Trophoblast cell (in vitro differentiated cells and primary cell): ENCODE measurements around the gene TSPAN1.

ENCODE experiments used
- DNase-seq, 2 donors: peaks; one replicate each; pipeline ENCODE4 v3.0.0-alpha.2; 2016
- H2AFZ ChIP-seq: 2 replicates; pipeline ENCODE4 v1.6.1; 2013; ENCODE audit warnings: low read length, moderate library complexity, mild to moderate bottlenecking; ENCODE audit not compliant: insufficient read depth, poor library complexity
- H2AK5ac ChIP-seq: 2 replicates; pipeline ENCODE4 v1.6.1; 2013; ENCODE audit warnings: mild to moderate bottlenecking, low read length
- H2BK120ac ChIP-seq: 2 replicates; pipeline ENCODE4 v1.6.1; 2013; ENCODE audit warnings: low read length, mild to moderate bottlenecking, moderate library complexity; ENCODE audit not compliant: insufficient read depth, poor library complexity
- H2BK12ac ChIP-seq: 2 replicates; pipeline ENCODE4 v1.6.1; 2013; ENCODE audit warnings: mild to moderate bottlenecking, low read length, moderate library complexity
- H2BK5ac ChIP-seq: 2 replicates; pipeline ENCODE4 v1.6.1; 2013; ENCODE audit warnings: low read length, low read depth, moderate library complexity, mild to moderate bottlenecking; ENCODE audit not compliant: poor library complexity
- H3K14ac ChIP-seq: 2 replicates; pipeline ENCODE4 v1.6.1; 2013; ENCODE audit warnings: mild to moderate bottlenecking, low read length
- H3K18ac ChIP-seq: 2 replicates; pipeline ENCODE4 v1.6.1; 2013; ENCODE audit warnings: mild to moderate bottlenecking, low read length
- H3K23ac ChIP-seq: 2 replicates; pipeline ENCODE4 v1.6.1; 2013; ENCODE audit warnings: low read length
- H3K27ac ChIP-seq: 2 replicates; pipeline ENCODE4 v1.5.1; 2013; ENCODE audit warnings: low read depth, mild to moderate bottlenecking, inconsistent platforms, low read length, moderate library complexity
- H3K27me3 ChIP-seq: 2 replicates; pipeline ENCODE4 v1.6.1; 2013; ENCODE audit warnings: inconsistent platforms, mild to moderate bottlenecking, low read length, moderate library complexity; ENCODE audit not compliant: insufficient read depth
- H3K36me3 ChIP-seq, 2 experiments: 1 replicate in 1 of 2; 2 replicates in 1 of 2; pipeline ENCODE4 v1.6.1; 2013; ENCODE audit warnings: low read length in 2 of 2, mild to moderate bottlenecking in 2 of 2, moderate library complexity in 1 of 2; ENCODE audit not compliant: insufficient read depth in 2 of 2, control insufficient read depth in 1 of 2
- H3K4ac ChIP-seq: 2 replicates; pipeline ENCODE4 v1.6.1; 2013; ENCODE audit warnings: low read depth, mild to moderate bottlenecking, low read length, moderate library complexity
- H3K4me1 ChIP-seq, 2 experiments: 1 replicate in 1 of 2; 2 replicates in 1 of 2; pipeline ENCODE4 v1.6.1; 2013; ENCODE audit warnings: low read length in 2 of 2, mild to moderate bottlenecking in 2 of 2, moderate library complexity in 1 of 2; ENCODE audit not compliant: insufficient read depth in 2 of 2, control insufficient read depth in 1 of 2
- H3K4me2 ChIP-seq: 2 replicates; pipeline ENCODE4 v1.6.1; 2013; ENCODE audit warnings: inconsistent platforms, mild to moderate bottlenecking, low read length, moderate library complexity
- H3K4me3 ChIP-seq: 2 replicates; pipeline ENCODE4 v1.5.1; 2013; ENCODE audit warnings: mild to moderate bottlenecking, low read depth, low read length, inconsistent platforms
- H3K79me1 ChIP-seq: one replicate; pipeline ENCODE4 v1.6.1; 2013; ENCODE audit warnings: low read length
- H3K79me2 ChIP-seq: 2 replicates; pipeline ENCODE4 v1.6.1; 2013; ENCODE audit warnings: low read length, mild to moderate bottlenecking; ENCODE audit not compliant: control insufficient read depth, insufficient read depth, poor library complexity
- H3K9ac ChIP-seq: 2 replicates; pipeline ENCODE4 v1.6.1; 2013; ENCODE audit warnings: mild to moderate bottlenecking, low read length
- H3K9me3 ChIP-seq: 2 replicates; pipeline ENCODE4 v1.6.1; 2013; ENCODE audit warnings: low read depth, mild to moderate bottlenecking, control low read depth, inconsistent platforms, low read length; ENCODE audit not compliant: insufficient read depth
- H4K12ac ChIP-seq: 2 replicates; pipeline ENCODE4 v1.6.1; 2013; ENCODE audit warnings: low read depth, mild to moderate bottlenecking, low read length, moderate library complexity
- H4K8ac ChIP-seq: 2 replicates; pipeline ENCODE4 v1.6.1; 2013; ENCODE audit warnings: low read depth, mild to moderate bottlenecking, low read length, moderate library complexity
- H4K91ac ChIP-seq: one replicate; pipeline ENCODE4 v1.6.1; 2013; ENCODE audit warnings: low read depth, mild to moderate bottlenecking, low read length, moderate library complexity
- WGBS: extraction: QIAGEN DNeasy Blood & Tissue Kit; methylation state at CpG from one replicate; pipeline ENCODE4 v1.1.7; 2013; ENCODE audit warnings: missing lambda C conversion rate; ENCODE audit not compliant: insufficient read length, insufficient coverage; ENCODE audit errors: extremely low coverage; 5-methylcytosine and 5-hydroxymethylcytosine counted together

TSPAN1 gene

DNA sequence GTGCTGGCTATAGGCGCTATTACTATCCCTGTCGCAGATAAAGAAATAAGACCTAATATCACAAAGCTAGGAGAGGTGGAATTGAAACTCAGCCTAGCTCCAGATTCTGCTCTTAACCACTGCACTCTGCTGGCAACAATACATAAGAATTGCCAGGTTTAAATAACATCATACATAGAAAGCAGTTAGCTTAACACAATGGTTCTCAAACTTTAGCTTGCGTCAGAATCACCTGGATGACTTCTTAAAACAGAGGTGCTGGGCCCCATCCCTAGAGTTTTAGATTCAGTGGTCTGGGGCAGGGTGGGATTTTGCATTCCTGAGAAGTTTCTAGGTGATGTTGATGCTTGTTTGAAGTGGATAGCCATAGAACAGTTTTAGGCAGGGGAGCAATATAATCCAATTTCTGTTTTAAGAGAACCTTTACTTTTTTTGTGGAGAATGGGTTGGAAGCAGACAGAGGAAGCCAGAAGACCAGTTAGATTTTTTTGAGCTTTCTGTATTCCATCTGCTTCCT is 24.4 kb downstream of the TSPAN1 start:
- no CpG with 5 or more reads among the region's 3 CpGs for WGBS
- H2BK12ac ChIP-seq, result no peak overlapping the region

GRCh38 chr1:46203738-46204405 is 29.0 kb downstream of the TSPAN1 start:
- Histone ChIP-seq H3K9ac (peak overlapping the region; percentile 75), H2BK5ac (no peak overlapping the region), H2AFZ (peak overlapping the region; percentile 91), H3K4me2 (peak overlapping the region; percentile 98), H3K79me1 (peaks cover 4% of the 10 kb centered on the region), H4K91ac (peak overlapping the region; percentile 74), H3K27ac (no peak overlapping the region), H3K9me3 (no peaks in the 10 kb centered on the region), H3K79me2 (peaks cover 3% of the 10 kb centered on the region), H2BK12ac (no peak overlapping the region), H3K4me1 (peaks cover 4 to 6% of the 10 kb centered on the region in 2 experiments), H3K4ac (no peak overlapping the region), H3K18ac (peak overlapping the region; percentile 80), H4K8ac (peak overlapping the region; percentile 68), H2AK5ac (no peak overlapping the region), H2BK120ac (peak overlapping the region; percentile 54), H3K14ac (peak overlapping the region; percentile 74), H4K12ac (no peak overlapping the region), H3K4me3 (peak overlapping the region; percentile 85), H3K36me3 (no peaks in the 10 kb centered on the region), H3K27me3 (no peaks in the 10 kb centered on the region), H3K23ac (no peak overlapping the region)
- no peak for DNase-seq
- WGBS, result no CpG with 5 or more reads among the region's 14 CpGs

More for the DNA sequence above, 24.4 kb downstream of the TSPAN1 start:
- peaks cover 12% of the 10 kb centered on the region for H3K79me2 ChIP-seq
- no peak overlapping the region for H3K18ac ChIP-seq
- peaks cover 5 to 8% of the 10 kb centered on the region in 2 experiments for H3K4me1 ChIP-seq
- no peak overlapping the region for H3K4ac ChIP-seq
- H2BK120ac ChIP-seq, result no peak overlapping the region
- no peak overlapping the region for H4K8ac ChIP-seq
- H4K91ac ChIP-seq, result no peak overlapping the region
- H2BK5ac ChIP-seq, result no peak overlapping the region
- H3K27me3 ChIP-seq, result no peaks in the 10 kb centered on the region
- DNase-seq, result no peak
- H3K27ac ChIP-seq, result no peak overlapping the region
- H4K12ac ChIP-seq, result no peak overlapping the region
- H2AK5ac ChIP-seq, result no peak overlapping the region
- no peak overlapping the region for H3K23ac ChIP-seq
- no peak overlapping the region for H2AFZ ChIP-seq
- no peak overlapping the region for H3K4me3 ChIP-seq
- peaks cover 14% of the 10 kb centered on the region for H3K79me1 ChIP-seq
- no peak overlapping the region for H3K14ac ChIP-seq
- no peak overlapping the region for H3K4me2 ChIP-seq
- peaks cover 10 to 13% of the 10 kb centered on the region in 2 experiments for H3K36me3 ChIP-seq
- no peaks in the 10 kb centered on the region for H3K9me3 ChIP-seq
- H3K9ac ChIP-seq, result no peak overlapping the region

GRCh38 chr1:46204406-46204742 is 29.5 kb downstream of the TSPAN1 start:
- WGBS, result no CpG with 5 or more reads among the region's 5 CpGs
- no peak overlapping the region for H4K12ac ChIP-seq
- peaks cover 4 to 6% of the 10 kb centered on the region in 2 experiments for H3K4me1 ChIP-seq
- no peaks in the 10 kb centered on the region for H3K27me3 ChIP-seq
- H3K9ac ChIP-seq, result no peak overlapping the region
- no peak overlapping the region for H3K23ac ChIP-seq
- H3K9me3 ChIP-seq, result no peaks in the 10 kb centered on the region
- H3K18ac ChIP-seq, result no peak overlapping the region
- H4K91ac ChIP-seq, result no peak overlapping the region
- no peak overlapping the region for H3K4me2 ChIP-seq
- no peak overlapping the region for H3K14ac ChIP-seq
- H2AK5ac ChIP-seq, result no peak overlapping the region
- no peak overlapping the region for H3K4ac ChIP-seq
- peaks cover 3% of the 10 kb centered on the region for H3K79me2 ChIP-seq
- H4K8ac ChIP-seq, result no peak overlapping the region
- no peak overlapping the region for H3K4me3 ChIP-seq
- H2AFZ ChIP-seq, result no peak overlapping the region
- H2BK120ac ChIP-seq, result no peak overlapping the region
- no peak for DNase-seq
- H3K79me1 ChIP-seq, result peaks cover 4% of the 10 kb centered on the region
- no peak overlapping the region for H3K27ac ChIP-seq
- H2BK12ac ChIP-seq, result no peak overlapping the region
- H3K36me3 ChIP-seq, result no peaks in the 10 kb centered on the region
- no peak overlapping the region for H2BK5ac ChIP-seq

GRCh38 chr1:46205141-46205540 is 30.3 kb downstream of the TSPAN1 start:
- WGBS, result no CpG with 5 or more reads among the region's 3 CpGs

More at GRCh38 chr1:46205141-46205540, 30.3 kb downstream of the TSPAN1 start:
- Histone ChIP-seq H3K9me3 (no peaks in the 10 kb centered on the region), H2BK120ac (no peak overlapping the region), H2AK5ac (no peak overlapping the region), H3K4ac (no peak overlapping the region), H3K79me2 (peaks cover 3% of the 10 kb centered on the region), H3K9ac (no peak overlapping the region), H3K23ac (no peak overlapping the region), H4K91ac (no peak overlapping the region), H3K27ac (no peak overlapping the region), H2BK5ac (no peak overlapping the region), H4K8ac (peak overlapping the region; percentile 20), H3K79me1 (peaks cover 4% of the 10 kb centered on the region), H3K14ac (no peak overlapping the region), H3K18ac (no peak overlapping the region), H2BK12ac (no peak overlapping the region), H3K36me3 (no peaks in the 10 kb centered on the region), H3K4me2 (no peak overlapping the region), H3K4me3 (no peak overlapping the region), H3K4me1 (peaks cover 4 to 6% of the 10 kb centered on the region in 2 experiments), H2AFZ (no peak overlapping the region), H3K27me3 (no peaks in the 10 kb centered on the region), H4K12ac (no peak overlapping the region)
- DNase-seq, result no peak
